Erythroblast (primary cell): ENCODE data around the gene DNAJC17.

Experiments used
- GATA1 ChIP-seq: IDR thresholded peaks from 2 replicates; pipeline ENCODE4 v1.6.1; 2011; ENCODE audit warnings: low read depth, mild to moderate bottlenecking, control low read depth, low read length, moderate library complexity
- POLR2A ChIP-seq: IDR thresholded peaks from 2 replicates; pipeline ENCODE4 v1.6.1; 2011; ENCODE audit warnings: mild to moderate bottlenecking, low read length

DNA sequence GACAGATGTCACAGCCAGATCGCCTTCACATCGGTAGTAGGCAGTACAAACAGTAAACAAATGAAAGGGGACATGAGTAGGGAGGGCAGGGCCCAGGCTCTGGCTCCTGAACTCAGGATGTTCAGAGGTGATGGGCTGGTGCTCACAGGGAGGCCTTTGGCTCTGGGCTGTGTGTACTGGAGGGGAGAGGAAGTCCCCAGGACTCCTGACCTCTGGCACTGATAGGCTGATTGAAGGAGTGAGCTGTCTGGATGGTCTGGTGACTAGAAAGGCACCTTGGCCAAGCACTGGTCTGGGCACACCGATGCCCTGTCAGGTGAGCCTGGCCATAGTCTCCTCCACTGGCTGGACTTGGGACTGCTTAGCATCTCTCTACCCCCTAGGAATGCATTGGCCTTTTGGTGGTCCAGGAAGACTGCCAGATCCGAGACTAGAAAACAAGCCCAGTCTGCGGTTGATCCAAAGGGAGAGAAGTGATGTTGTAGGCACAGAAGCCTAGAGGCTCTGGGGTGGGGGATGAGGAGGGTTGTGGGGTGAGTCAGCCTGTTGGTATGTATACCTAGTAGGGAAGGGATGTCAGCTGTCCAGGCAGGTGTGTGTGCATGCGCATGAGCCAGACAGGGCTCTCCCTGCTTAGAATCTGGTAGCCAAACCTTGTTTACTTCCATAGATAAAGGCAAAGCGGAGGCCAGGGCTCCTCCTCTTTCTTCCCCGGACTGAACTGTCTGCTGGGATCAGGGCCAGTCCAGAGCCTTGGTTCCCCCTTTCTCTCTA, 38.4 kb upstream of the DNAJC17 start:
- TF ChIP-seq POLR2A (no peak), GATA1 (no peak)
